Mesothelial cell of epicardium (in vitro differentiated cells): ENCODE results near the gene NOB1. TPM values are rescaled to one million over a fixed set of nuclear protein-coding genes. Genes with fewer than 3 reads are reported as not detected.
A peak's percentile ranks its signal among the peaks of the same experiment; 100 is the strongest.

Experiments used
- DNase-seq, 2 experiments: peaks; one replicate each; pipeline ENCODE4 v3.0.0; 2021; ENCODE audit warnings: low spot score in 2 of 2; ENCODE audit not compliant: unreplicated experiment in 2 of 2
- H3K27ac Mint-ChIP-seq: 2 replicates; pipeline ENCODE4 v1.8.0; 2021; ENCODE audit warnings: mixed read lengths
- H3K27me3 Mint-ChIP-seq: 2 replicates; pipeline ENCODE4 v1.8.0; 2021; ENCODE audit warnings: low read depth, mixed read lengths
- H3K36me3 Mint-ChIP-seq: 2 replicates; pipeline ENCODE4 v1.8.0; 2021; ENCODE audit warnings: mixed read lengths
- H3K4me1 Mint-ChIP-seq: 2 replicates; pipeline ENCODE4 v1.8.0; 2021; ENCODE audit warnings: mixed read lengths
- H3K4me3 Mint-ChIP-seq: 2 replicates; pipeline ENCODE4 v1.8.0; 2021; ENCODE audit warnings: mild to moderate bottlenecking, moderate library complexity, mixed read lengths
- H3K9me3 Mint-ChIP-seq: 2 replicates; pipeline ENCODE4 v1.8.0; 2021; ENCODE audit warnings: mixed read lengths
- CTCF ChIP-seq: fragments of 200-600 bp; sonication (generic); IDR thresholded peaks from one replicate; pipeline ENCODE4 v1.5.0; 2021; ENCODE audit warnings: antibody characterized with exemption; ENCODE audit not compliant: unreplicated experiment
- total RNA-seq: library from RNA; stranded (reverse); gene quantifications from 3 replicates; pipeline ENCODE4 v1.2.1, GENCODE V29; 2021

Gene NOB1
- total RNA-seq, 1 donor from 2014 or later, result 52.9 TPM

- peaks cover 7% of the 10 kb centered on the region for H3K4me1 Mint-ChIP-seq
- peaks cover 30% of the 10 kb centered on the region for H3K36me3 Mint-ChIP-seq
- H3K27me3 Mint-ChIP-seq, result no peaks in the 10 kb centered on the region
- H3K4me3 Mint-ChIP-seq, result no peak overlapping the region
- H3K27ac Mint-ChIP-seq, result no peak overlapping the region
- DNase-seq, result no peak
- H3K9me3 Mint-ChIP-seq, result no peaks in the 10 kb centered on the region
- no peak for TF ChIP-seq CTCF
Measured at GRCh38 chr16:69712277-69712676, 42.4 kb downstream of the NOB1 start.

GRCh38 chr16:69711115-69711740, 43.5 kb downstream of the NOB1 start:
- no peak for TF ChIP-seq CTCF
- peaks cover 15% of the 10 kb centered on the region for H3K4me1 Mint-ChIP-seq
- peaks cover 25% of the 10 kb centered on the region for H3K36me3 Mint-ChIP-seq
- H3K27me3 Mint-ChIP-seq, result no peaks in the 10 kb centered on the region
- no peak for DNase-seq
- no peak overlapping the region for H3K4me3 Mint-ChIP-seq
- H3K27ac Mint-ChIP-seq, result peak overlapping the region; percentile 47
- H3K9me3 Mint-ChIP-seq, result no peaks in the 10 kb centered on the region

- H3K27ac Mint-ChIP-seq, result peak overlapping the region; percentile 62
- no peak for DNase-seq
- peaks cover 21% of the 10 kb centered on the region for H3K36me3 Mint-ChIP-seq
- H3K27me3 Mint-ChIP-seq, result no peaks in the 10 kb centered on the region
- H3K9me3 Mint-ChIP-seq, result no peaks in the 10 kb centered on the region
- H3K4me1 Mint-ChIP-seq, result peaks cover 16% of the 10 kb centered on the region
- peak; percentile 74 for TF ChIP-seq CTCF
- no peak overlapping the region for H3K4me3 Mint-ChIP-seq
Measured at GRCh38 chr16:69709456-69710084, 45.2 kb downstream of the NOB1 start.

GRCh38 chr16:69707920-69708683, 46.6 kb downstream of the NOB1 start:
- no peaks in the 10 kb centered on the region for H3K27me3 Mint-ChIP-seq
- no peak for DNase-seq
- H3K9me3 Mint-ChIP-seq, result no peaks in the 10 kb centered on the region
- no peak for TF ChIP-seq CTCF
- no peak overlapping the region for H3K4me3 Mint-ChIP-seq
- H3K36me3 Mint-ChIP-seq, result peaks cover 18% of the 10 kb centered on the region
- peak overlapping the region; percentile 27 for H3K27ac Mint-ChIP-seq
- peaks cover 16% of the 10 kb centered on the region for H3K4me1 Mint-ChIP-seq

- Mint-ChIP-seq H3K4me3 (no peak overlapping the region), H3K4me1 (peaks cover 16% of the 10 kb centered on the region), H3K27me3 (no peaks in the 10 kb centered on the region), H3K36me3 (peaks cover 12% of the 10 kb centered on the region), H3K27ac (peak overlapping the region; percentile 57), H3K9me3 (no peaks in the 10 kb centered on the region)
- TF ChIP-seq CTCF, result no peak
- no peak for DNase-seq
Measured at GRCh38 chr16:69706975-69707340, 47.8 kb downstream of the NOB1 start.
